NB4 (cell line): ENCODE data around the gene WIPF1.

Source experiments
- DNase-seq: peaks from one replicate; pipeline ENCODE4 v3.0.0; 2010; ENCODE audit warnings: low read depth
- H3K4me3 ChIP-seq: one replicate; pipeline ENCODE4 v1.5.1; 2011; ENCODE audit warnings: mild to moderate bottlenecking, low read depth, low read length, moderate library complexity
- MYC ChIP-seq: IDR thresholded peaks from 2 replicates; pipeline ENCODE4 v1.6.1; 2011; ENCODE audit warnings: low read depth, low read length
- POLR2A ChIP-seq: IDR thresholded peaks from 2 replicates; pipeline ENCODE4 v1.6.1; 2011; ENCODE audit warnings: mild to moderate bottlenecking; ENCODE audit not compliant: insufficient read length; ENCODE audit errors: extremely low read depth
- TF ChIP-seq, protein P1 (sequence below): IDR thresholded peaks from one replicate; pipeline ENCODE4 v1.5.1; 2012; ENCODE audit warnings: low read depth, low read length
- TF ChIP-seq, protein P2 (sequence below): IDR thresholded peaks from 2 replicates; pipeline ENCODE4 v1.6.1; 2011; ENCODE audit warnings: low read depth, low read length

WIPF1 gene

GRCh38 chr2:174561283-174561971 lies 36.2 kb downstream of the WIPF1 start:
- H3K4me3 ChIP-seq, result no peak overlapping the region
- TF ChIP-seq, protein P1, sequence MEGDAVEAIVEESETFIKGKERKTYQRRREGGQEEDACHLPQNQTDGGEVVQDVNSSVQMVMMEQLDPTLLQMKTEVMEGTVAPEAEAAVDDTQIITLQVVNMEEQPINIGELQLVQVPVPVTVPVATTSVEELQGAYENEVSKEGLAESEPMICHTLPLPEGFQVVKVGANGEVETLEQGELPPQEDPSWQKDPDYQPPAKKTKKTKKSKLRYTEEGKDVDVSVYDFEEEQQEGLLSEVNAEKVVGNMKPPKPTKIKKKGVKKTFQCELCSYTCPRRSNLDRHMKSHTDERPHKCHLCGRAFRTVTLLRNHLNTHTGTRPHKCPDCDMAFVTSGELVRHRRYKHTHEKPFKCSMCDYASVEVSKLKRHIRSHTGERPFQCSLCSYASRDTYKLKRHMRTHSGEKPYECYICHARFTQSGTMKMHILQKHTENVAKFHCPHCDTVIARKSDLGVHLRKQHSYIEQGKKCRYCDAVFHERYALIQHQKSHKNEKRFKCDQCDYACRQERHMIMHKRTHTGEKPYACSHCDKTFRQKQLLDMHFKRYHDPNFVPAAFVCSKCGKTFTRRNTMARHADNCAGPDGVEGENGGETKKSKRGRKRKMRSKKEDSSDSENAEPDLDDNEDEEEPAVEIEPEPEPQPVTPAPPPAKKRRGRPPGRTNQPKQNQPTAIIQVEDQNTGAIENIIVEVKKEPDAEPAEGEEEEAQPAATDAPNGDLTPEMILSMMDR, result no peak
- TF ChIP-seq, protein P2, sequence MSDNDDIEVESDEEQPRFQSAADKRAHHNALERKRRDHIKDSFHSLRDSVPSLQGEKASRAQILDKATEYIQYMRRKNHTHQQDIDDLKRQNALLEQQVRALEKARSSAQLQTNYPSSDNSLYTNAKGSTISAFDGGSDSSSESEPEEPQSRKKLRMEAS, result no peak
- TF ChIP-seq POLR2A, result no peak
- TF ChIP-seq MYC, result no peak
- no peak for DNase-seq

GRCh38 chr2:174560737-174561136 lies 36.9 kb downstream of the WIPF1 start:
- DNase-seq, result no peak
- no peak overlapping the region for H3K4me3 ChIP-seq
- TF ChIP-seq MYC, result no peak
- TF ChIP-seq POLR2A, result no peak

GRCh38 chr2:174555998-174556397 lies 41.6 kb downstream of the WIPF1 start:
- DNase-seq, result no peak
- TF ChIP-seq MYC (no peak), POLR2A (no peak)
- TF ChIP-seq, protein P1, result no peak
- TF ChIP-seq, protein P2, result no peak
- no peak overlapping the region for H3K4me3 ChIP-seq

GRCh38 chr2:174554529-174555150 lies 43.0 kb downstream of the WIPF1 start:
- no peak overlapping the region for H3K4me3 ChIP-seq
- no peak for TF ChIP-seq POLR2A
- TF ChIP-seq, protein P2, result no peak
- no peak for TF ChIP-seq MYC
- TF ChIP-seq, protein P1, result no peak
- DNase-seq, result no peak

GRCh38 chr2:174553811-174554493 lies 43.7 kb downstream of the WIPF1 start:
- peak; percentile 63 for DNase-seq
- H3K4me3 ChIP-seq, result no peak overlapping the region
- TF ChIP-seq, protein P2, result no peak
- TF ChIP-seq, protein P1, result no peak
- TF ChIP-seq POLR2A (no peak), MYC (no peak)

GRCh38 chr2:174552880-174553279 lies 44.7 kb downstream of the WIPF1 start:
- no peak for DNase-seq
- TF ChIP-seq, protein P1, result no peak
- TF ChIP-seq, protein P2, result no peak
- TF ChIP-seq POLR2A (no peak), MYC (no peak)
- H3K4me3 ChIP-seq, result no peak overlapping the region
